HEK293T (cell line): Measurements from ENCODE around the gene IL4R.

Experiments
- ARNT ChIP-seq: fragments of 450-650 bp; IDR thresholded peaks from 2 replicates; pipeline ENCODE4 v1.6.1; 2017; ENCODE audit warnings: mild to moderate bottlenecking
- BHLHE40 ChIP-seq: fragments of 450-650 bp; IDR thresholded peaks from 2 replicates; pipeline ENCODE4 v1.6.1; 2016; ENCODE audit warnings: mild to moderate bottlenecking, moderate library complexity, borderline replicate concordance
- ELF4 ChIP-seq: fragments of 450-650 bp; IDR thresholded peaks from 2 replicates; pipeline ENCODE4 v1.6.1; 2017; ENCODE audit warnings: antibody characterized with exemption
- FOXA1 ChIP-seq: fragments of 450-650 bp; IDR thresholded peaks from 2 replicates; pipeline ENCODE4 v1.6.1; 2016; ENCODE audit warnings: mild to moderate bottlenecking
- FOXK2 ChIP-seq: fragments of 450-650 bp; IDR thresholded peaks from 2 replicates; pipeline ENCODE4 v1.6.1; 2016; ENCODE audit warnings: mild to moderate bottlenecking
- FOXM1 ChIP-seq: fragments of 450-650 bp; IDR thresholded peaks from 2 replicates; pipeline ENCODE4 v1.6.1; 2017; ENCODE audit warnings: mild to moderate bottlenecking, borderline replicate concordance
- NFRKB ChIP-seq: fragments of 450-650 bp; IDR thresholded peaks from 2 replicates; pipeline ENCODE4 v1.6.1; 2016; ENCODE audit warnings: mild to moderate bottlenecking, moderate library complexity
- PKNOX1 ChIP-seq: fragments of 450-650 bp; IDR thresholded peaks from 2 replicates; pipeline ENCODE4 v1.6.1; 2016
- SP1 ChIP-seq: fragments of 450-650 bp; IDR thresholded peaks from 2 replicates; pipeline ENCODE4 v1.6.1; 2017
- SUZ12 ChIP-seq: fragments of 450-650 bp; IDR thresholded peaks from 2 replicates; pipeline ENCODE4 v1.6.1; 2016; ENCODE audit warnings: mild to moderate bottlenecking
- TARDBP ChIP-seq: fragments of 450-650 bp; IDR thresholded peaks from 2 replicates; pipeline ENCODE4 v1.6.1; 2016
- ZNF384 ChIP-seq: fragments of 450-650 bp; IDR thresholded peaks from 2 replicates; pipeline ENCODE4 v1.6.1; 2016

- TF ChIP-seq FOXK2, result no peak
- TF ChIP-seq SUZ12, result no peak
- no peak for TF ChIP-seq ARNT
- no peak for TF ChIP-seq SP1
- TF ChIP-seq FOXA1, result no peak
- no peak for TF ChIP-seq ZNF384
- TF ChIP-seq NFRKB, result no peak
- TF ChIP-seq BHLHE40, result no peak
- TF ChIP-seq FOXM1, result no peak
- TF ChIP-seq ELF4, result no peak
- TF ChIP-seq PKNOX1, result no peak
- no peak for TF ChIP-seq TARDBP
Observed at GRCh38 chr16:27404163-27404823, 90.5 kb downstream of the IL4R start.
